Measurements from ENCODE around the gene PDIA2. TPM values are rescaled to one million over a fixed set of nuclear protein-coding genes. Genes with fewer than 3 reads are reported as not detected.
"Not testable (repeated sequence)": the region's sequence is repeated elsewhere in the genome, so short reads cannot be mapped to it uniquely, and the experiment has no call there.

Gene PDIA2, protein sequence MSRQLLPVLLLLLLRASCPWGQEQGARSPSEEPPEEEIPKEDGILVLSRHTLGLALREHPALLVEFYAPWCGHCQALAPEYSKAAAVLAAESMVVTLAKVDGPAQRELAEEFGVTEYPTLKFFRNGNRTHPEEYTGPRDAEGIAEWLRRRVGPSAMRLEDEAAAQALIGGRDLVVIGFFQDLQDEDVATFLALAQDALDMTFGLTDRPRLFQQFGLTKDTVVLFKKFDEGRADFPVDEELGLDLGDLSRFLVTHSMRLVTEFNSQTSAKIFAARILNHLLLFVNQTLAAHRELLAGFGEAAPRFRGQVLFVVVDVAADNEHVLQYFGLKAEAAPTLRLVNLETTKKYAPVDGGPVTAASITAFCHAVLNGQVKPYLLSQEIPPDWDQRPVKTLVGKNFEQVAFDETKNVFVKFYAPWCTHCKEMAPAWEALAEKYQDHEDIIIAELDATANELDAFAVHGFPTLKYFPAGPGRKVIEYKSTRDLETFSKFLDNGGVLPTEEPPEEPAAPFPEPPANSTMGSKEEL
- 1 to 10 TPM in 2 of 4 donors, under 1 TPM in 2; 0.32 to 1.8 (median 0.84) TPM for polyA plus RNA-seq (ENCODE audit: insufficient read length in 4 of 4)

- DNase-seq (ENCODE audit: low read depth in 4 of 4, low spot score in 3 of 4), result no peak
These were observed at the start of gene PDIA2 for GRCh38 chr16:283033-283805. Gene PDIA2 (plus strand): TSS chr16:283164. CDS start chr16:283170, 6 bp downstream.

DNA sequence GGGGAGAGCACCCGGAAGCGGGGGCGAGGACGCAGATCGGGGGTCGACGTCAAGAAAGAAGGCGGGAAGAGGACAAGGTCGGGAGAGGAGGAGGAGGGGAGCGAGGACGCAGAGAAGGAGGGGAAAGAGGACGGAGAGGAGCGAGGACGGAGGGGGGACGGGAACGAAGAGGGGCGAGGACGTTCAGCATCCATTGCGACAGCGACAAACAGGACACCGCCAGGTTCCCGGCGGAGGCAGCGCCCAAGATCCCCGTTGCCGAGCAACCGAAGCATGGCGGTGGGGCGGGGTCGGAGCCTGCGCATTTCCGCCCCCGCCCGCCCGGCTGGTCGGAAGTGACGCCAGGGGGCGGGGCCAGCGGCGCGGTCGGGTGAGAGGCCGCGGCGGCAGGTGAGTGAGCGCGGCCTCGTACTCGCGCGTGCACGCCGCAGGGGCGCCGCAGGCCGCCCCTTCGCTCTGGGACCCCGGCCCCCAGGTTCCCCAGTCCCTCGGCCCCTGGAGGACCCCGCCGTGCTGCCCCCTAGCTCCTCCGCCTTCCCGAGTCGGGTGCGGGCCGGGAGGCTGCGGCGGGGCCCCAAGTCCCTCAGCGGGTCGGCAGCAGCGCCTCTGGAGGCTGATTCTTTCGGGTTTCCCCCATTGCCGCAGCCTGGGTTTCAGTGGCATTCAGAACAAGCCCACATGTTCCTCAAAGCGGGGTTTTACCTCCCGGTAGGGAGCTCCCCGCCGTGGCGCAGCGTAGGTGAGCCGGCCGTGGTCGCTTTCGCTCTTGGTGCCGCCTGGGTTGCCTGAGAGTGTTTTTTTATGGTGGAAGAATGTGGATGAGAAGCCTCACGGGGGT, 48.3 kb upstream of the PDIA2 start, which contains the start of gene FAM234A:
TSS of gene FAM234A (plus strand) at position 354 of the 838 bp plus-strand sequence. CDS start 19,593 bp downstream, outside the sequence.
- DNase-seq (ENCODE audit: low read depth in 4 of 4, low spot score in 3 of 4), result peak; percentile 84 to 88 (median 86)

- DNase-seq (ENCODE audit: low read depth in 4 of 4, low spot score in 3 of 4), result no peak
These were observed 43.1 kb upstream of the PDIA2 start for GRCh38 chr16:239948-240277.

DNA sequence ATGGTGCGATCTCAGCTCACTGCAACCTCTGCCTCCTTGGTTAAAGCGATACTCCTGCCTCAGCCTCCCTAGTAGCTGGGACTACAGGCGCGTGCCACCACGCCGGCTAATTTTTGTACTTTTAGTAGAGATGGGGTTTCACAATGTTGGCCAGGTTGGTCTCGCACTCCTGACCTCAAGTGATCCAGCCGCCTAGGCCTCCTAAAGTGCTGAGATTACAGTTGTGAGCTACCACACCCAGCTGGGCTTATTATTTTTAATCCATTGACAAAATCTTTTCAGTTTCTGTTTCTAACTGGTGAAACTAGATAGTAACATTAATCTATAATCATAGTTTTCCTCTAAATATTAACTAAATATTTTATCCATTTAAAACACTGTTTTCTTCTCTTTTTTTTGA, 42.4 kb upstream of the PDIA2 start:
- DNase-seq (ENCODE audit: low read depth in 4 of 4, low spot score in 3 of 4), result no peak

DNA sequence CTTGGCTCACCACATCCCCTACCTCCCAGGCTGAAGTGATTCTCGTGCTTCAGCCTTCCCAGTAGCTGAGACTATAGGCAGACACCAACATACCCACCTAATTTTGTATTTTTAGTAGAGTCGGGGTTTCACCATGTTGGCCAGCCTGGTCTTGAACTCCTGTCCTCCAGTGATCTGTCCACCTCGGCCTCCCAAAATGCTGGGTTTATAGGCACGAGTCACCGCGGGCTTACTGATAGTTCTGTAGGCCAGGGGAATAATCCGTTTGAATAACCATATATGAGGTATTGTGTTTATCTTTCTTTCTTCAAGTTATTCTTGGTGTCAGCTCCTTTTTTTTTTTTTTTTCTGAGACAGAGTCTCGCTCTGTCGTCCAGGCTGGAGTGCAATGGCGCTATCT, 40.7 kb upstream of the PDIA2 start:
- no peak for DNase-seq (ENCODE audit: low read depth in 4 of 4, low spot score in 3 of 4)

DNA sequence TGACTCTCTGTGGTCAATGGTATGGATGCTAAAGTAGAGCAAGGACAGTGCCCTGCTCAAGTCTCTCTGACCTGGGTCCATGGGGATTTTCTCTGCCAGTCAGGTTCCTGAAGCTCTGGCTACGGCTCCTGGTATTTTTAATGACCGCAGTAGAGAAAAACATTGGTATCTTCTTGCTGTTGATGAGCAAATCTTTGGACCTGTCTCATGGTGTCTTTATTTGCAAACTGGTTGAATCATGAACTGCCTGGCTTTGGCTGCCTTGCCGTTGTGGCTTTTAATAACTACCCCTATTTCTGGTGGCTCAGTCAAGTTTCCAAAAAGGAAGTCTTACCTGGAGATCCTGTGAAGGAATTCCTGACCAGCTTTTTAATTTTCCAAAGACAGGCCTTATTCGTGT, 39.6 kb upstream of the PDIA2 start:
- no peak for DNase-seq (ENCODE audit: low read depth in 4 of 4, low spot score in 3 of 4)

DNA sequence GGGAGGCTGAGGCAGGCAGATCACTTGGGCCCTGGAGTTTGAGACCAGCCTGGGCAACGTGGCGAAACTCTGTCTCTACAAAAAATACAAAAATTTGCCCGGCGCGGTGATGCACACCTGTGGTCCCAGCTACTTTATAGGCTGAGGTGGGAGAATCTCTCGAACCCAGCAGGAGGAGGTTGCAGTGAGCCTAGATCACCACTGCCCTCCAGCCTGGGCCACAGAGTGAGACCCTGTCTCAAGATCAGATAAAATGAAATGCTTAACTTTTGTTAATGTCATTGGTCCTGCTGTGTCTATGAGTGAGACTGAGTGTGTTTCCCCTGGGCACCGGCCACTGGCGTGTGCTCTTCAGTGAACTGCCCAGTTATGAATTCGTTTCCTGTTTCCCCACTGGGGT, 37.9 kb upstream of the PDIA2 start:
- no peak for DNase-seq (ENCODE audit: low read depth in 4 of 4, low spot score in 3 of 4)

DNA sequence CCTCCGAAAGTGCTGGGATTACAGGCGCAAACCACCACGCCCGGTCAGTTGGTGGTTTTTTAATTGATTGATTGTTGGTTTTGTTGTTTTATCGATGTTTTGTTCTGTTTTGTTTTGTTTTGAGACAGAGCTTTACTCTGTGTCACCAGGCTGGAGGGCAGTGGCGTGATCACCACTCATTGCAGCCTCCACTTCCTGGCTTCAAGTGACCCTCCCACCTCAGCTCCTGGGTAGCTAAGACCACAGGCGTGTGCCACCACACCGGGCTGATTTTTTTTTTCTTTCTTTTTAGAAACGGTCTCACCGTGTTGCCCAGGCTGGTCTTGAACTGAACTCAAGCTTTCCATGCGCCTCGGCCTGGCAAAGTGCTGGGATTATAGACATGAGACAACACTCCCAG, 35.9 kb upstream of the PDIA2 start:
- no peak for DNase-seq (ENCODE audit: low read depth in 4 of 4, low spot score in 3 of 4)

DNA sequence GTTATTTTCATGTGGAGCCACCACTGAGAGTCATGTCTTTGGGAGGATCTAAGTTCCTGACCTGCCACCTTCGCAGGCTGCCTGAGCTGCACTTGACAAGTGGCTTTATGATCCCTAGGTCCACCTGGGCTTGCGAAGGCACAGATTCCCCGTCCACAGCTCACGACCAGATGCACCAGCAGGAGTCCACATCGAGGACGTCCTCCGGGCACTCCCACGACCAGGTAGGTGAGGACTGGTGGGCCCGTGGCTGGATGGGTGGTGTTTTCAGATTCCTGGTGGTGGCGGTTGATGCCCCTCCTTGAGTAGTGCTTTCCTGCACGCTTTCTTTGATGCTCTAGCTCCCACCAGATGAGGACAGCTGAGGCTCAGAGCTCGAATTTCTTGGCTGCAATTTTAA, 33.5 kb upstream of the PDIA2 start:
- no peak for DNase-seq (ENCODE audit: low read depth in 4 of 4, low spot score in 3 of 4)

DNA sequence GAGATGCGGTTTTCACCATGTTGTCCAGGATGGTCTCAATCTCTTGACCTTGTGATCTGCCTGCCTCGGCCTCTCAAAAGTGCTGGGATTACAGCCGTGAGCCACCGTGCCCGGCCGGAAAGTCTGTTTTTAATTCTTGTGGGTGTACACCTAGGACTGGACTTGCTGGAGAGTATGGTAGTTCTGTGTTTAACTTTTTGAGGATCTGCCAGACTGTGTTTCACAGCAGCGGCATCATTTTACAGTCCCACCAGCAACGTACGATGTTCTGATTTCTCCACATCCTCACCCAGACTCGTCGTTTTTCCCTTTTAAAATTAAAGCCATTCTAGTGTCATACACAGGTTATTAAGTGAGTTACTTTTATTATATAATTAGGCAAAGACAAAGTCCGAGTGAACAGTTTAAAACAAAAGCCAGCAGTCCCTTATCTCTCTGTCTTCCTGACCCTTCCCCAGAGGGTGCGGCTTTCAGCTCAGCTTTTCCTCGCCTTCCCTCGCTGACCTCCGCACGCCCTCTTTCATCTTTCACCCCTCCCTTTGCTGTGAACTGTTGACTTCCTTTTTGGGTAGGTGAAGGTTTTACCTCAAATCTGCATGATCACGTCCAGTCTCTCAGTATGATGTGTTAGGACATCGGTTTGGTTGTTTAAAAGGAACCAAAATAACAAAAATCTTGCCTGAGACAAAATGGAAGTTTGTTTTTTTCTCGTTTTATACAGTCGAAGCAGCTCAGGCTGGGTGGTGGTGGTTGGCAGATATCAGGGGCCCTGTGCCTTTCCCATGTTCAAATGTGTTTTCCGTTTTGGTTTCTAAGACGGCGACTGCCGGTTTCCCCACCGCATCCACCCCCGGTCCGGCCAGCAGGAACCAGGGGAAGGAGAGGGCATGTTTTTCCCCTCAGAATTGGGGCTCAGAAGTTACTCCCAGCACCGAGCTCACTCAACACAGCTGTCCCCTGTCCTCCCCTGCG, 30.3 kb upstream of the PDIA2 start:
- no peak for DNase-seq (ENCODE audit: low read depth in 4 of 4, low spot score in 3 of 4)

GRCh38 chr16:253833-254232, 29.1 kb upstream of the PDIA2 start:
- DNase-seq (ENCODE audit: low read depth in 4 of 4, low spot score in 3 of 4), result no peak

GRCh38 chr16:254461-254860, 28.5 kb upstream of the PDIA2 start:
- DNase-seq (ENCODE audit: low read depth in 4 of 4, low spot score in 3 of 4), result no peak

DNA sequence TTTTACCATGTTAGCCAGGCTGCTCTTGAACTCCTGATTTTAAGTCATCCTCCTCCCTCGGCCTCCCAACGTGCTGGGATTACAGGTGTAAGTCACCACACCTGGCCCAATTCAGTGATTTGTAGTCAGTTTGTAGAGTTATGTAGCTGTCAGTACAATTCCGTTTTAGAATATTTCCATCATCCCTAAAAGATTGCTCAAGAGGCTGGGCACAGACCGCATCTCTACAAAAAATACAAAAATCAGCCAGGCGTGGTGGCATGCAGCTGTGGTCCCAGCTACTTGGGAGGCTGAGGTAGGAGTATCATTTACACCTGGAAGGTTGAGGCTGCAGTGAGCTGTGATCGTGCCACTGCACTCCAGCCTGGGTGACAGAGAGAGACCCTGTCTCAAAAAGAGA, 27.8 kb upstream of the PDIA2 start:
- no peak for DNase-seq (ENCODE audit: low read depth in 4 of 4, low spot score in 3 of 4)

GRCh38 chr16:258091-258490, 24.9 kb upstream of the PDIA2 start:
- not testable (repeated sequence) for DNase-seq (ENCODE audit: low read depth in 4 of 4, low spot score in 3 of 4)

DNA sequence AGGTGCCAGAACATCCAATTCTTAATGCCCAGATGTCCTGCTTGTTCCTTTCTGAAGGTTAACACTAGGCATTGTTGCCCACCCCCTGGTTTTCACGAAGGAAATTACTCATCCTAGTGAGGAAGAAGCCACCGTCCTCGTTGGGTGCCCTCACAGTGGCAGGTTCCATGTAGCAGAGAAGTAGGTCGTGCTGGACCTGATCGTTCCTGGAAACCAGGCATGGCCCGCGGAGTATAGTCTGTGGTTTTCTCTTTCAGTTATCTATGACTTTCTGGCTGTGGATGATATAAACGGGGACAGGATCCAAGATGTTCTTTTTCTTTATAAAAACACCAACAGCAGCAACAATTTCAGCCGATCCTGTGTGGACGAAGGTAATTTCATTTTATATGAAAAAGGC, 23.7 kb upstream of the PDIA2 start:
- DNase-seq (ENCODE audit: low read depth in 4 of 4, low spot score in 3 of 4), result no peak

DNA sequence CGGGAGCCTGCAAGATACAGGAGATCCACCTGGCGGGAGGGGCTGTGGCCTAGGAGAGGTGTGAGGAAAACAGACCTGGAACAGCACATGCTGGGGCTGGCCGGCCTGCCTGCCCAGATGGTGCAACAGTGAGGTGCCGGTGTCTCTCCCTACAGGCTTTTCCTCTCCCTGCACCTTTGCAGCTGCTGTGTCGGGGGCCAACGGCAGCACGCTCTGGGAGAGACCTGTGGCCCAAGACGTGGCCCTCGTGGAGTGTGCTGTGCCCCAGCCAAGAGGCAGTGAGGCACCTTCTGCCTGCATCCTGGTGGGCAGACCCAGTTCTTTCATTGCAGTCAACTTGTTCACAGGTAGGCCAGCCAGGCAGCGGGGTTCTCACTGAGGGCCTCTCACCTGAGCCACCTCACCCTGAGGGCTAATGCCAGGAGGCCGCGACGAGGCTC, 23.1 kb upstream of the PDIA2 start:
- DNase-seq (ENCODE audit: low read depth in 4 of 4, low spot score in 3 of 4), result no peak

DNA sequence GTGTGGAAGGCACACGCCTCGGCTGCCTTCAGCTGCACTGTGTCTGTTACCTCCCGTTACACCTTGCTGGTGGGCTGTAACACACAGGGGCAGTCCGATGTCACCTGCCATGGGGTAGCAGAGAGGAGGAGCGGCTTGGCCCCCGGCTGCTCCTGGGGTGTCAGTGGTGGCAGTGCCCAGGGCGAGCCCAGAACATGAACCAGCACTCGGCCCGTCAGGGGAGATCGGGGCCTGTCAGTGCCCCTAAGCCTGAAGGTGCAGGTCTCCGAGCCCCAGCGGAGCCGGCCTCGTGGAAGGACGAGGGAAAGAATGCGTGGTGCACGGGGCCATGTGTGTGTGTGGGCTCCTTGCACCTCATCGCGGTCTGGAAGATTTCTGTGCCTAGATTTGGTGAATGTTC, 22.6 kb upstream of the PDIA2 start:
- no peak for DNase-seq (ENCODE audit: low read depth in 4 of 4, low spot score in 3 of 4)

DNA sequence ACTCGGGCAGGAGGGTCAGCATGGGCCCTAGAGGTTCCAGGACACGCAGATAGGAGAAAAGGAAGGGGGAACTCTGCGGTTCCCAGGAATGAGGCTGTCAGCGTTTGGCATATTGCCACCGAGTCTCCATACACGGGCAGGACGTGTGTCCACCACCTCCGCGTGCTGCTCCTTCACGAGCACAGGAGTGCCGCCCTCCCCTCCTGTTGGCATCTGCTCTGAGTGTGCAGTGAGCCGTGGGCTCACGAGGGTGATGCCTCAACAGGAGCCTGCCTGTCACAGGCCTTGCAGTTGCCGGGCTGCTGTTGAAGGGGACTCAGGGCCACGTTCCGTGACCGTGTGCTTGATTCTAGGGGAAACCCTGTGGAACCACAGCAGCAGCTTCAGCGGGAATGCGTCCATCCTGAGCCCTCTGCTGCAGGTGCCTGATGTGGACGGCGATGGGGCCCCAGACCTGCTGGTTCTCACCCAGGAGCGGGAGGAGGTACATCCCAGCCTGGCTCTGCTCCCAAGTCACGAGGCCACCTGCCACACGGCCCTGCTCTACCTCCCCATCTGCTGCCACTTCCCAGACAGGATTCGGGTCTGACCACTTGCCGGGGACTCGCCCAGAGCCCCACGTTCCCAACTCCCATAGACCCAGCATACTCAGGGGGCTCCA, 21.8 kb upstream of the PDIA2 start:
- no peak for DNase-seq (ENCODE audit: low read depth in 4 of 4, low spot score in 3 of 4)

DNA sequence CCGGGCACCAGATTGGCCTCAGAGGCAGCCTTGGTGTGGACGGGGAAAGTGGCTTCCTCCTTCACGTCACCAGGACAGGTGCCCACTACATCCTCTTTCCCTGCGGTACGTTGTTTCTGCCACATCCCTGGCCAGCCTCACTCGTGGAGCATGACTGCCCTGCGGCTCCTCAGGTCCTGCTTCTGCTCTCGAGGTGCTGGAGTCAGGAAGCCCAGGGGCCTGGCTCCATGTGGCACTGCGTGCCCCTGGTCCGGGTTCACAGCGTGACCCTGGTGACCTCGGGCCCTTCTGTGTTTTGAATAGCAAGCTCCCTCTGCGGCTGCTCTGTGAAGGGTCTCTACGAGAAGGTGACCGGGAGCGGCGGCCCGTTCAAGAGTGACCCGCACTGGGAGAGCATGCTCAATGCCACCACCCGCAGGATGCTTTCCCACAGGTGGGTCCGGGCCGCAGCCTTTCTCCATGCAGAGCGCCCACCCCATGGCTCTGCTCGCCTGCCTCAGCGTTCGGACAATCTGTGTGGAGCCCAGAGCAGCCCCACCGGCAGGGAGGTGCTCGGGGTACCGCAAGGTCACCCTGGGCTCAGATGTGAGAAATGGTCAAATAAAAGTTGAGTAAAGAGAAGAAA, 20.7 kb upstream of the PDIA2 start:
- no peak for DNase-seq (ENCODE audit: low read depth in 4 of 4, low spot score in 3 of 4)

All from left renal pelvis (tissue), 4 donors.